Skeletal muscle tissue (tissue), 4 donors: ENCODE data around the gene PNLIPRP2. TPM values are rescaled to one million over a fixed set of nuclear protein-coding genes. Genes with fewer than 3 reads are reported as not detected.
A peak's percentile ranks its signal among the peaks of the same experiment; 100 is the strongest.

ENCODE experiments used
- H3K27ac ChIP-seq: one replicate; pipeline ENCODE4 v1.7.0; 2013; ENCODE audit warnings: mild to moderate bottlenecking, low read depth, low read length, inconsistent platforms
- H3K27me3 ChIP-seq, 3 donors: one replicate each; pipeline ENCODE4 v1.7.0; 2013; ENCODE audit warnings: low read length in 3 of 3; ENCODE audit not compliant: control insufficient read depth in 3 of 3, insufficient read depth in 3 of 3
- H3K36me3 ChIP-seq, 3 donors: one replicate each; pipeline ENCODE4 v1.7.0; 2013; ENCODE audit warnings: low read length in 3 of 3; ENCODE audit not compliant: control insufficient read depth in 3 of 3, insufficient read depth in 3 of 3
- H3K4me1 ChIP-seq, 3 donors: one replicate each; pipeline ENCODE4 v1.7.0; 2013; ENCODE audit warnings: low read length in 3 of 3, mild to moderate bottlenecking in 3 of 3; ENCODE audit not compliant: control insufficient read depth in 3 of 3, insufficient read depth in 3 of 3
- H3K4me3 ChIP-seq, 3 donors: one replicate each; pipeline ENCODE4 v1.7.0; 2013; ENCODE audit warnings: low read length in 3 of 3
- H3K9ac ChIP-seq, 3 donors: one replicate each; pipeline ENCODE4 v1.7.0; 2013; ENCODE audit warnings: low read length in 3 of 3, mild to moderate bottlenecking in 3 of 3, moderate library complexity in 2 of 3, low read depth in 1 of 3
- H3K9me3 ChIP-seq, 3 donors: one replicate each; pipeline ENCODE4 v1.7.0; 2013; ENCODE audit warnings: low read length in 3 of 3; ENCODE audit not compliant: control insufficient read depth in 3 of 3
- total RNA-seq: library from RNA; depleted of rRNA; stranded (reverse); fragments of >200 nt; gene quantifications from one replicate; pipeline ENCODE4 v1.2.3, GENCODE V29; 2014
- donor health status: Osteomylitis.

PNLIPRP2 gene
- total RNA-seq, 1 donor from 2014 or later, result not detected

DNA sequence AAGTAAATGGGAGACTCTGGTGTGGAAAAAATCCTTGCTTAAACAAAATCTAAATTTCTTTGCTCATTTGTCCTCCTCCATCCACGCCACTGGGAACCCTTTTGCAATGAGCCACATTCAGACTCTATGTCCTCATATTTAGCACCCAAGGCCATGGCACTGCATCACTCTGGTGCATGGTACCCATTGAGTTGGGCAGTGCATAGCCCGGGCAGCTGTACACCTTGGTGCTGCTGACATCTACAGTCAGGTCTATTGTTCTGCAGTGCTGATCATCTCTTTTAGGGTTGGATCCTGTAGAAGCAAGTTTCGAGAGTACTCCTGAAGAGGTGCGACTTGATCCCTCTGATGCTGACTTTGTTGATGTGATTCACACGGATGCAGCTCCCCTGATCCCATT lies 23.2 kb upstream of the PNLIPRP2 start:
- Histone ChIP-seq H3K27ac (no peak overlapping the region), H3K9me3 (no peaks in the 10 kb centered on the region), H3K36me3 (no peaks in the 10 kb centered on the region), H3K4me3 (no peak overlapping the region), H3K27me3 (peaks cover 0 to 3% (median 0%) of the 10 kb centered on the region in 3 donors), H3K4me1 (no peaks in the 10 kb centered on the region), H3K9ac (no peak overlapping the region)

DNA sequence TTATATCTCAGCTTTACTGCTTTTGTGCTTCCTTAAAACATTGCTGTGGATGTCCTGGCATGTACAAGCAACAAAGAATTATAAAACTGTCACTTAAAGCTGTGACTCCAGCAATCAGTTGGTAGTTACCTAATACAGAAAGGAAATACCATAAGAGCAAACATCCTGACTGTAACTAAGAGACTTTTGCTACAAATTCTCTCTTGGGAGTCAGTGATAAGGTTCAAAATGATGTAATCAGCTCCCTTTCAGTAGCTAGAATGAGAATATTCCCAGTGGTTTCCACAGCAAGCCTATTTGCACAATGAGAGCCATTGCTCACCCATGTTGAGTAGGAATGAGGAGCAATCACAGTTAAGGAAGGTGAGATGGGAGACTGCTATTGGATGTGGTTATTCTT lies 22.4 kb upstream of the PNLIPRP2 start:
- no peak overlapping the region for H3K4me3 ChIP-seq
- H3K4me1 ChIP-seq, result no peaks in the 10 kb centered on the region

DNA sequence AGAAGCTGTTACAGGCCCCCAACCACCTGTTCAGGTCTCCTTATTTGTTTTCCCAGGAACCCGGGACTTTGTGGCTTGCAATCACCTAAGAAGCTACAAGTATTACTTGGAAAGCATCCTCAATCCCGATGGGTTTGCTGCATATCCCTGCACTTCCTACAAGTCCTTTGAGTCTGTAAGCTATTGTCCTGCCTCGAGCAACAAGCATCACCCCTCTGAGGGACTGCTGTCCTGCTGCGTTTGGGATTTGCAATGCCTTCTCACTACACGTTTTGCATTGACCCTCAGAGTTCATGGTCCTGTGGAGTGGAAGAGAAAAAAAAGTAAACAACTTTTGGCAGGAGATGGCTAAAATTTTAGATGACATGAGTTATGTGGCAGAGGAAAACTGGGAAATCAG lies 20.8 kb upstream of the PNLIPRP2 start:
- H3K27ac ChIP-seq, result no peak overlapping the region
- H3K36me3 ChIP-seq, result no peaks in the 10 kb centered on the region
- H3K4me3 ChIP-seq, result no peak overlapping the region
- H3K27me3 ChIP-seq, result peaks cover 0 to 3% (median 0%) of the 10 kb centered on the region in 3 donors
- no peaks in the 10 kb centered on the region for H3K4me1 ChIP-seq
- no peaks in the 10 kb centered on the region for H3K9me3 ChIP-seq
- H3K9ac ChIP-seq, result no peak overlapping the region

More for the DNA sequence above, 22.4 kb upstream of the PNLIPRP2 start:
- no peak overlapping the region for H3K9ac ChIP-seq
- peaks cover 0 to 3% (median 3%) of the 10 kb centered on the region in 3 donors for H3K27me3 ChIP-seq
- H3K27ac ChIP-seq, result no peak overlapping the region
- H3K9me3 ChIP-seq, result no peaks in the 10 kb centered on the region
- H3K36me3 ChIP-seq, result no peaks in the 10 kb centered on the region

DNA sequence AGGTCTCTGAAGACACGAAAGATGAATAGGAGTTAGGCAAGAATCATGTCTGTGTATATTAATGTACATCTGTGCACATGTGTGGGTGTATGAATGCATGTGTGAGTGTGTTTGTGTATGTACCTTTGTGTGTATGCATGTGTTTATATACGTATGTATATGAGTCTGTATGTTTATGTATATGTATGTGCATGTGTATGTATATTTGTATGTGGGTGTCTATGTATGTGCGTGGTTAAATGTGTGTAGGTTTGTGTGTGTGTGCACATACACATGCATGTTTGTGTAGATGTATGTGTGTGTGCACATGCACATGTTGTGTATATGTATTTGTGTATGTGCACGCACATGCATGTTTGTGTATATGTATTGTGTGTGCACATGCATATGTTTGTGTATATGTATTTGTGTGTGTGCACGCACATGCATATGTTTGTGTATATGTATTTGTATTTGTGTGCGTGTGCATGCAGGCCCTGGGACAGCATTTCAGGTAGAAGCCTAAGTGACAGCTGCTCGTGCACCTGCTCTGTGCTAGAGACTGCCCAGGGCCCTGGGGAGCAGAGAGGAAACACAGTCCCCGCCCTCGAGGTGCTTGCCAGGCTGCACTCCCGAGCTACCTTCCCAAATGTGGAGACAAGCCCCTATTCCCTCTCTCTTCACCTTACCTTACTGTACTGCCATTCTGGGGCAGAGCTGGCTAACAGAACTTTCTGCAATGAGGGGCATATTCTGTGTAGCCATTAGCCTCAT lies 17.9 kb upstream of the PNLIPRP2 start:
- Histone ChIP-seq H3K27ac (no peak overlapping the region), H3K4me3 (no peak overlapping the region), H3K4me1 (no peaks in the 10 kb centered on the region), H3K9ac (no peak overlapping the region), H3K9me3 (no peaks in the 10 kb centered on the region), H3K36me3 (no peaks in the 10 kb centered on the region), H3K27me3 (peaks cover 0 to 3% (median 0%) of the 10 kb centered on the region in 3 donors)

DNA sequence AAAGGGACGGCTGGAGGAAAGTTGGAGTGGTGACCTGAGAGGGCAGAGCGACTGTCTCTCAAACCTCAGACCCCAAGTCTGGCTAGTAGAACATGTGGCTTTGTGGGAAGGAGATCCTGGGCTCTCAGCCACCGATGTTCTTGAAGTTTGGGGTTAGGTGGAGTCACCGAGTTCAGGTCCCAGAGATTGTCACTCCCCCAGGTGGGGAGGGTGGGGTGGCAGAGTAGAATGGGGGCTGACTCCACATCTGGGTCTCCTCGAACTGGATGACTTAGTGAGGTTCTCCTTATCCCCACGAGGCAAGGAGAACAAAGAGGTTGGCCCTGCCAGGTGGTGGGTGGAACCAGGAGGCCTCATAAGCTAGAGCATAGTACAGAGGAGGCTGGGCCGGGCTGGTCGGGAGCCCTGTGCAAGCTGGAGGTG lies 14.7 kb upstream of the PNLIPRP2 start:
- no peak overlapping the region for H3K4me3 ChIP-seq
- peaks cover 0 to 2% (median 0%) of the 10 kb centered on the region in 3 donors for H3K9me3 ChIP-seq
- peaks cover 12 to 18% (median 14%) of the 10 kb centered on the region in 3 donors for H3K27me3 ChIP-seq
- no peaks in the 10 kb centered on the region for H3K36me3 ChIP-seq
- H3K9ac ChIP-seq, result no peak overlapping the region
- H3K27ac ChIP-seq, result no peak overlapping the region
- H3K4me1 ChIP-seq, result no peaks in the 10 kb centered on the region

DNA sequence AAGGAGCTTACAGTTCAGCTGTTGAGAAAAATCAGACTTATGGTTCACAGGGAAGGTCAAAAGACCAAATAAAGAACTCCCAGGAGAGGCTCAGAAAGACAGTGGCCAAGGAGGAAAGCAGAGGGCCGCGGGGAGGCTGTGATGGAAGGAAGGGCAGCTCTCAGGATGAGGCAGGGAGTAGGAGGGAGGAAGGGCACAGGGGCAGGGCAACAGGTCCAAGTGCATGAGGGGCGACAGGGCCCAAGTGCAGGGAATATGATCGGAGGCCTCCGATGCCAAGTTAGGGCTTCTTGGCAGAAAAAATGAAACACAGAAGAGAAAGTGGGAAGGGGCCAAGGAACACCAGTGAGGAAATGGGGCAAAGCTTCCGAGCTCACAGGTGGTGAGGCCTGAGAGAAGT lies 13.4 kb upstream of the PNLIPRP2 start:
- H3K27ac ChIP-seq, result no peak overlapping the region
- no peak overlapping the region for H3K9ac ChIP-seq

DNA sequence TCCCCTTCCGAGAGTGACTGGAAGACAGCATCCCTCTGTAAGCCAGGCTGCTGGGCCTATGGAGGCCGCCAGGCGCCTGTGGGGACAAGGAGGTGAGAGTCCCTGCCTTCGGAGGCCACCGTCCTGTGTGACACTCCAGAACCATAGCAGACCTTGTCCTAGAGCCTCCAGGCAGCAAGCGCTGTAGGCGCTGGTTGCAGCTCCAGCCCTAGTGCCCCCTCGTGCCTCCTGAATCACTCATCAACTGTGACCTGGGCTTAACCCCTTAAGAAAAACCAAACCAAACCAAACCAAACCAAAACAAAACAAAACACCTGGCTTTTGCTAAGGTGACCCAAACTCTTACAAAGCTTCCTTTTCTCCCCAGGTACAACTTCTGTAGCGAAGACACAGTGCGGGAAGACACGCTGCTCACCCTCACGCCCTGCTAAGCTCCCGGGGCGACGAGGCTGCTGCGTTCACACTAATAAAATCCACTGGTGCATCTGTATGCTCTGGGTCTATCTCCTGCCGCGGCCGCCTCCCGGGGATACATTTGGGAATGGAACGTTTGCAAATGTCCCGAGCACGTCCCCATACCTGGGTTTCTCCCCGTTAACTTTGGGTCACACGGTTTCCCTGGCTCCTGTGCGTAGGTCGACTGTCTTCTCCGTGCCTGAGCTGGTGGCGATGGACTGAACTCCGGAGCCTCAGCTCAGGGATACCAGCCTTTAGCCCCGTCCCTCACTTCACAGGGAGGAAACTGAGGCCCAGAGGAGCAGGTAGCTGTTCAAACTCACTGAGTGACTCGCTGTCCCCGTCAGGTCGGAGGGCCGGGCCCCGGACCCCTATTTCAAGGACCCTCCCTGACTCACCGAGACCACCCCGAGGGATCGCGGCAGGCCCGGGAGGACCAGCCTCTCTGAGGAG lies 11.8 kb upstream of the PNLIPRP2 start:
- Histone ChIP-seq H3K9ac (no peak overlapping the region), H3K36me3 (no peaks in the 10 kb centered on the region), H3K4me3 (peak overlapping the region in 2 of 3 donors; percentile 4 to 29), H3K4me1 (no peaks in the 10 kb centered on the region), H3K9me3 (peaks cover 0 to 4% (median 0%) of the 10 kb centered on the region in 3 donors), H3K27ac (no peak overlapping the region), H3K27me3 (peaks cover 12 to 17% (median 14%) of the 10 kb centered on the region in 3 donors)

More for the DNA sequence above, 13.4 kb upstream of the PNLIPRP2 start:
- Histone ChIP-seq H3K9me3 (peaks cover 0 to 4% (median 0%) of the 10 kb centered on the region in 3 donors), H3K4me3 (no peak overlapping the region), H3K4me1 (no peaks in the 10 kb centered on the region), H3K27me3 (peaks cover 12 to 19% (median 14%) of the 10 kb centered on the region in 3 donors), H3K36me3 (no peaks in the 10 kb centered on the region)

DNA sequence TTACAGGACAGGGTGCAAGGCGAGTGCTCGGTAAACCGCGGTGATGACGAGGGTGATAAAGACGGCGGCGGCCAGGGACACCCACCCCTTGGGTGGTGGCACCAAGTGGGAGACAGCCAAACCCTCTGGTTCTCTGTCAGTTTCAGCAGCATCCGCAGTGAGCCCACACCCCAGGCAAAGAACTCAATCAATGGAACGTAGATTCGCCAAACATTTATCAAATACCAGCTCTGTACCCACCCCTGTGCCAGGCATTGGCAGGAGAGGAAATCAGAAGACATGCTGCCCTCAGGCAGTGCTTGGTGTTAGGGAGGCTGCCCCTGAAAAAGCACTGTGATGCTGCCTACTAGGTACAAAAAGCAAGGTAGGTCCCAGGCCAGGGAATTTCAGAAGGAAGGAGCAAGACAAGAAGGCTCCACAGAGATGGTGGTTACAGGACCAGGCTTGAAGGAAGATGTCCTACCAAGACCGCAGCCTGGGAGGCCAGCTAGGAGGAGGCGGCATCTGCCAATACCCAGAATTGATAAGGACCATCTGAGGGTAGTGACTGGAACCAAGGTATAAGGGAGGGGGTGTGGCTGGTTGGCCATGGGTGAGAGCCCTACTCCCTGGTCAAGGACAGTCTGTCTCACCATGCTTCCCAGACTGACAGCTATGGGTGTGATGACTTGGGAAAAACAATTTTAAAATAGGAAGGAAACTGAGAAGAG lies 10.2 kb upstream of the PNLIPRP2 start:
- H3K4me3 ChIP-seq, result no peak overlapping the region
- no peak overlapping the region for H3K9ac ChIP-seq
- no peaks in the 10 kb centered on the region for H3K4me1 ChIP-seq
- H3K27ac ChIP-seq, result no peak overlapping the region
- H3K9me3 ChIP-seq, result peaks cover 0 to 4% (median 0%) of the 10 kb centered on the region in 3 donors
- peaks cover 12 to 17% (median 14%) of the 10 kb centered on the region in 3 donors for H3K27me3 ChIP-seq
- no peaks in the 10 kb centered on the region for H3K36me3 ChIP-seq

DNA sequence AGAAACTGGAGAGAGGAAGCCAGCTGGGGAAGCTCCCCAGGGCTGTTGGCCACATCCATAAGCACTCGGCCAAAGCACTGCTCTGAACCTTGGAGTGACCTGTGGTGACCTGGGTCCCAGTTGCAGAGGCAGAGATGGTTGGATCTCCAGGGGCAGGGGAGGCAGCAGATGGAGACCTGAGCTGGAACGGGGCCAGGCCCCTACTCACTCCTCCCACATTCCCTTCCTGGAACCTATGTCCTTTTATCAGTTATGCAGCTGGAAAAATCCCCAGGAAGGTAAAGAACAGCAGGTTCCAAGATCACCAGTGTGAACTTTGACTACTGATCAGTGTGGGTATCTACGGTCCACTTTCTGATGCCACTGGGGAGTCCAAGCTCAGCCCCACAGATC lies 9.6 kb upstream of the PNLIPRP2 start:
- peaks cover 12 to 17% (median 14%) of the 10 kb centered on the region in 3 donors for H3K27me3 ChIP-seq
- H3K9ac ChIP-seq, result no peak overlapping the region
- no peaks in the 10 kb centered on the region for H3K36me3 ChIP-seq
- H3K27ac ChIP-seq, result no peak overlapping the region
- no peak overlapping the region for H3K4me3 ChIP-seq
- H3K9me3 ChIP-seq, result peaks cover 0 to 4% (median 0%) of the 10 kb centered on the region in 3 donors
- no peaks in the 10 kb centered on the region for H3K4me1 ChIP-seq
